Stimulated activated CD4-positive, alpha-beta T cell treated with anti-CD3 and anti-CD28 coated beads, Interleukin-4, amount 100 ng/mL, for 24 hours (primary cell): ENCODE measurements around the gene ROS1.

ENCODE experiments used
- DNase-seq: peaks from one replicate; pipeline ENCODE4 v3.0.0-alpha.2; 2020

The ROS1 gene

DNA sequence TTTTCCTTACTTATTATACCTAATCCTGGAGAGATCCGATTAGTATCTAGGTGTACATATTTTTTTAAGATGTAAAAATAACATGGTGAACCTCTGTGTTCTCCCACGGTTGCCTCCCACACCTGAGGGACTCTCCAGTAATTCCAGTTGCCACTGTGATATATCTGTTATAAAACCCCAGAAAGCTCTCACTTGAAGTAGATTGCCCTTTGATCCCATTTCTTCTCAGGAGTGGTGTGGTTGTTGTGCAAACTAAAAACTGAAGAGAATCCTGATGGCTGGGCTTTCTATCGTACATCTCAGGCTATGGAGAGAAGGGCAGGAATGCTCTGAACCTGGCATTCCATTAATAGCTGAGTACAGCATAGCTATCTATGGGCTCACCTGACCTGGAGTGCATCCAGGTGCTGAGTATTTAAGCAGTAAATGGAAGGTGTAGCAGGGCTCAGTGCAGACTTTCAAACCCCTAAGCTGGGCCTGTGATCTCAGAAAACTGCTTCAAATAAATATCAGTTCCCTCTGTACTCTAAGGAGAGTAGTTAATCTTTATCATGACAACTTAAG lies 119.4 kb downstream of the ROS1 start:
- DNase-seq: no peak

DNA sequence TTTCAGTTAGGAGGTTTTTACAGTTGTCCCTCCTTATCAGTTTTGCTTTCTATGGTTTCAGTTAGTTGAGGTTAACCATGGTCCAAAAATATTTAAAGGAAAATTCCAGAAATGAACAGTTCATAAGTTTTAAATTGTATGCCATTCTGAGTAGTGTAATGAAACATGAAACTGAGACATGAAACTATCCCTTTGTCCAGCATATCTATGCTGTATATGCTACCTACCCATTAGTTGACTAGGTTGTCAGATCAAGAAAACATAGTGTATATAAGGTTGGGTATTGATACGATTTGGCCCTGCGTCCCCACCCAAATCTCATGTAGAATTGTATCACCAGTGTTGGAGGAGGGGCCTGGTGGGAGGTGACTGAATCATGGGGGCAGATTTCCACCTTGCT lies 121.3 kb downstream of the ROS1 start:
- DNase-seq: no peak

DNA sequence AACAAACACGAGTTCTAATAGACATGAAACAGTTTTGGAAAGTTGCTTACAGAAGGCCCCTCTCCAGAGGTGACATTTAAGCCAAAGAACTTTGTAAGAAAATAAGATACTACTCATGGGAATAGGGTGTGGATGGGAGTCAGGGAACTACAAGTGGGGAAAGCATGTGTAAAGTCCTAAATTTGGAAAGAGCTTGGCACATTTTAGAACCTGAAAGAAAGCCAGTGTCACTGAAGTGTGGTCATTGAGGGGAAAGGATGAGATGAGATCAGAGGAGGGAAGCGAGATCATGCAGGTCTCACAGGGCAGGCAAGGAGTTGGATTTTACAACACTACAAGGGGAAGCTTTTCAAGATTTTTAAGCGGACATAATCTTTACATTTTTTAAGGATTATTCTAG lies 122.4 kb downstream of the ROS1 start:
- DNase-seq: no peak

DNA sequence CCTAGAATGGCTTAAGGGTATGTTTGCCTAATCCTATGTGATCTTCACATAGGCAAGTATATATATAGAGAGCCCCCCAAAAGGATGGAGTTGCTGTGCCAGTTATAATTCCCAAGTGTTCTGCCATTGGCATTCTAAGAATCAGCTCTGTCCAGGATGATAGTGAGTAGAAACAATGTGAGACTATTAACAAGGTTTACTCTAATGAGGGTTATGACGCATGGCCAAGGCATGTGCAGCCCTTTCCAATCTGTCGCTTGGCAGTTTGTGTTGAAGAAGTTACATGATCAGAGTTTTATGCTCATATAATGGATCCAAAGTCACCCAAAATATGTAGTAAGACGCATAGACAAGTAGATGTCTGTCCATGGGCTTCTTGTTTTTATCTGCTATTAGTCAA lies 126.8 kb downstream of the ROS1 start:
- DNase-seq: no peak

DNA sequence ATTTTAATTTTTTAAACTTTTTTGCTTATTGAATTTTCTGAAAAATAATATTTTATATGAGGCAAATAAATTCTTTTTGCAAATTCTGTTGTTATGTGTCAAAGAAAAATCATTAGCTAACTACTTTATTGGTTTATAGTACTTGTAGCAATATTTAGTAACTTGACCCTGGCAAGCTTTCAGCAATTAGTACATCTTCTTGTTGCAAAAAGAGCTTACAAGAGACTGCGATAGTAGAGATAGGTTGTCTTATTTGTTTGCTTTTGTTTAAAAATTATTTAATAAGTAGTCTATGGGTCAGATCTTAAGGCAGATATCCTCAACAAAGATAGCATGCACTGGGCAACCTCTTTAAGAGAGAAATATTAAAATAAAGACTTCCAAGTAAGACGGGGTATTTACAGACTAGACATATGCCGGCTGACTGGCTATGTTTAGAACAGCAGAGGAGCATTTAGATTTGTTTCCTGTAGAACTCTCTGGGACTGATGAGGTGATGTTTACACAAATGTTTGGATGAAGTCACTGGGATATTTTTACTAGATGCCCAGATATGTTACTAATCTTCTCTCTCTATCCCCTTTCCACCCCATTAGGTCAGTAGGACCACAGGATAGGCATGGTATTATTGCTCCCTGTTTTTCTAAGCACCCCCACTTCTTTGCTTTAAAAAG lies 135.4 kb downstream of the ROS1 start:
- no peak for DNase-seq

DNA sequence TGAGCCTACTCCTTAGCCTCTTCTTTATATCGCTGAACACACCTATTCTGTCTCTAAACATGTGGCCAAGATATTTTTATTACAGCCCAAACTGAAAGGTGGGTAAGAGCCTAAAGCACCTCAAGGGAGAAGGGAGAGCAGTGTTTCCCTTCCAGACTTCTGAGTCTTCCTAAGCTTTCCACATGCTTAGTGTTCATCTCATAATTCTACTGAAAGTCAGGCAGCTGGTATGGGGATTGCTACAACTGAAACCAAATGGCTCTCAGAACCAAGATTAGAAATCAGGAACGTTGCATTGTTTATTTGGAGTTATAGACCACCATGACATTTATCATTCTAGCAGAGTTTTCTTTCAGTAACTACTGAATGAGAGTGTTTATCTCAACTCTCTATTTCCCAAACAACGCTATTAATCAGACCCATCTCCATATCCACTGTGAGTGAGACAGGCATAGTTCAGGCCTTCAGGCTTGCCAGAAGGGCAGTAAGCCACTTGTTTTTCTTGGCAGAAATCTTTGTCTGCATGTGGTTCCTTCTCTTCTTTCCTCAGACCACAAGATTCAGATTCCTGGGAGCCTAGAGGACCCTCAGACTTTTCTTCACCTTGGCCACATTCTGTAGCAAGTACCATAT lies 137.5 kb downstream of the ROS1 start:
- DNase-seq: no peak

DNA sequence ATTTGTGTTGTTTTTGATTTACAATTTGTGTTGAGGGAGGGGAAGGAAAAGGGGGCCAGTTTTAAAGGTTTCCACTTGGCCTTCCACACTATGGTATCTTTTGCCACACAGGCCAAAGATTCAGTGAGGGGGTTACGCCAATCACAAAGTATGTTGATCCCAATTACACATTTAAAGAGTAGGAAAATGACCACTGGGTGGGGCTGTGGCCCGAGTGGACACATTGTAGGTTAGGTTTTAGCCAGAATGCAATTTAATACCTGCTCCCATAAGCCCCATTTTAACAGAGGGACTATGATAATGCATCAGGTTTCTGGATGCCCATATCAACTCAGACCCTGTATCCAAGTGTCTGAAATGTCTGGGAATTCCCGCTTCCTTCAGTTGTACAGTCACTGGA lies 144.8 kb downstream of the ROS1 start:
- DNase-seq: no peak

DNA sequence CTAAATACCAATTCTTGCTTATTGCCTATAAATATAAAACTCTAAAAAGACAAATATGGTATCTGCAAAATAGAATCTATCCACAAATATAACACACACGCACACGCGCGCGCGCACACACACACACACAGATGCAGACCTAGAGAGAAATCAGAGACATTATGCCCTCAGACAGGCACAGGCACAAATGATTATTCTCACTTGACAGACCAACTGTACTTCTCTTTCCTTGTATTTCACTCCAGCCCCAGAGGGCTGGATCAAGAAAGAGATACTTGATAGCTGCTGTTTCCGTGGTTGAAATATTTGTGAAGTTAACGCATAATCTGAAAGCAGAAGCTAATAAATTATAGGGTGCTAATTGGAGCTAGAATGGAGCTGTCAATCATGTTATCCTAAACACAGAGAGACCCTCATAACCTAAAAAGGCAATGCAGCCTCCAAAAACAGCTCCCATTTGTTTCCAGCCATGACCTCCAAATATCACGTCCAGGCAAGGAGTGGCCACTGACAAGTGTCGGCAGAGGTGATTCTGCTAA lies 148.9 kb downstream of the ROS1 start:
- DNase-seq: no peak

DNA sequence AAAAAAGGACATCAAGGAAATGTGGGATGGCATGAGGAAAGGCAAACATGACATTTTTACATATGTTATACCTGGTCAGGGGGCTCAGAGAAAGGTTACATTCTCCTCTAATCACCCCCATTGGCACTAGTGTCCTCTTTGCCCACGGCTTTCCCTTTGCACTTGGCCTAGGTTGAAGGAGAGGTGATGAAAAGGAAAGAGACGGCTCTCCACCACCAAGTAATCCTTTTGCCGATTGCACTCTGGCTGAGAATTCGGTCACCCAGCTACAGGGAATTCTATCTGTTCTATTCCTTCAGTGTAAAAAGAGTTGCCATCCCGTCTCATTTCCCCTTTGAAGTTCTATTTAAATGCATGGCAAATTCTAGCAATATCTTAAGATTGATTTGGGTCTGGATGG lies 150.0 kb downstream of the ROS1 start:
- no peak for DNase-seq

DNA sequence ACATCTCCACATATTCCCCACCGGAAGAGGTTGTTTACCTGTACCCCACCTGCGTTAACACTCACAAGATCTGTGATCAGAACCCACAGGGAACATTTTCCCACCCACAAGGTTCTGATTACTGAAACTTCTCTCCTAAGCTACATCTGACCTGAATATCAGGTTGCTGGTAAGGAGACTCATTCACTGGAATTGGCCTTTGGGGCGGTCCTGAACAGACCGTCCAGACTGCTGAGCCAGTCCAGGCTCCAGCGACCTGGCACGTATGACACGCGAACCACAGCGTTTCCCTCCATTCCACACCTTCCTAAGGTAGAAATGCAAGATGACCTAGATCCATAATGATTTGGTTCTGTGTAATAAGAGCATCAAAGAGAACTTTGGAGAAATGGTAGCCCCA lies 150.5 kb downstream of the ROS1 start:
- DNase-seq: no peak

DNA sequence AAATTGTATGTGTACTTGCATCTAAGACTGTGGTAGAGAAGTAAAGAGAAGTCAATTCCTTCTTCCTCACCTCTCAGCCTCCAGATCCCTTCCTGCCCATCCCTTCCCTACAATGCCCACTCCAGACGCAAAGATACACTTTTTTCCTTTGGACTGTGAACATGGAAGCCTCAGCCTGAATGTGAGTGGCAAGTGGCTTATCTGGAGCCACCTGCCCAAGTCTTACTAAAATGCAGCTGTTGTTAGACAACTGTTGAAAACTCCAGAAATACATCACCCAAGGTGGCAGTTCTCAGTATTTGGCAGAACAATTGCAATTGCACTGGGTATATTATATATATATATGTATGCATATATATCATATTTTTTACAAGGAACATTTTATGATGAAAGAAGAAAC lies 152.9 kb downstream of the ROS1 start:
- no peak for DNase-seq

DNA sequence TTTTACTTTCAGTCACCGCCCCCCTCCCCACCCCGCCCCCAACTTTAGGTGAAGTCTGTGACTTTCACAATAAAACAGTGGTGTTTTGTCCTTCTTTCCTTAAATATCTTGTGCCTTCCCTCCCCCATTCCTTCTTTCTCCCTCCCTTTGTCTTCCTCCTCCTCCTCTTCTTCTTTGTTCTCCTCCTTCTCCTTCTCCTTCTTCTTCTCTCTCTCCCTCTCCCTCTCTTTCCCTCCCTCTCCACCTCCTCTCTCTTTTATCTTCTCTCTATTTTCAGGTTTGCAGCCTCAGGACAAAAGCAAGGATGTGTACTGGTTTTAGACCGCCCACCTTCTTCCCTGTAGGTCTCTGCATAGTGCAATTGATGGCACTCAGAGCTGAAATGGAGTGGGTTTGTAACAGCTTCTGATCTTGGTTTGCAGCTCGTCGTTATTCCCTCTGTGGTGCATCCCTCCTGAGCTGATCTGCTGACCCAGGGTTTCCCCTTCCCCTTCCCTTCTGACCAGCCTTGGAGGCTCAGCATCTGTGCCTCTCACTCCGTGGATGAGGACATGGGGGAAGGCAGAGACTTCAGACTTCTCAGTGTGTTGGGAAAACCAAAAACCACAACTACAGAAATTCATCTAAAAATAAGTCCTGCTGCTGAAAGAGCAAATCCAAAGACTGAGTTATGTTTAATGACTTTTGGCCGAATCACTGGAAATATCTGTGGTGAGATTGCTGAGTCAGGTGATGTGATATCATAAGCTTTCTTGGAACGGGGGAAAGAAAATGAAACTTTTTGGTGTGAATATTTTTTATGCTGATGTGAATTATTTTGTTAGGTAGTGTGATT lies 153.5 kb downstream of the ROS1 start:
- DNase-seq: no peak

DNA sequence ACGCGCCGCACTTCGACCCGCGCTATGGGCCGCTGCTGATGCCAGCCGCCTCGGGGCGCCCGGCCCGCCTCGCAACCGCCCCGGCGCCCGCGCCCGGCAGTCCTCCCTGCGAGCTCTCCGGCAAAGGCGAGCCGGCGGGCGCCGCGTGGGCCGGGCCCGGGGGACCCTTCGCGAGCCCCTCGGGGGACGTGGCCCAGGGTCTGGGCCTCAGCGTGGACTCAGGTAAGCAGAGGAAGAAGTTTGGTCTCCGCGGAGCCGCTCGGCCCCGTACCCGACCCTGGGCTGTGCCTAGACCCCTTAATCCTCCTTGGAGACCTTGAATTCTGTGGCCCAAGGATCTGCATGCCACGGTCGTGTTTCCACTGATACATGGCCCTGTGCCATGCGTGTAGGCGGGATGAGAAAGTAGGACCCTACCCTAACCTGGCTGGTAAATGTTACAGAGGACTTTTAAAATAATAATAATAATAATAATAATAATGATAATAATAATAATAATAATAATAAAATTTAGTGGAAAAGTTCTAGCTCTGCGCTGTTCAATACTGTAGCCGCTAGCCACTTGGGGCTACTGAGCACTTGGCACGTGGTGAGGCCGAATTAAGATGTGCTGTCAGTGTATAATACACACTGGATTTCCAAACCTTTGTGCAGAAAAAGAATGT lies 154.8 kb downstream of the ROS1 start:
- no peak for DNase-seq

DNA sequence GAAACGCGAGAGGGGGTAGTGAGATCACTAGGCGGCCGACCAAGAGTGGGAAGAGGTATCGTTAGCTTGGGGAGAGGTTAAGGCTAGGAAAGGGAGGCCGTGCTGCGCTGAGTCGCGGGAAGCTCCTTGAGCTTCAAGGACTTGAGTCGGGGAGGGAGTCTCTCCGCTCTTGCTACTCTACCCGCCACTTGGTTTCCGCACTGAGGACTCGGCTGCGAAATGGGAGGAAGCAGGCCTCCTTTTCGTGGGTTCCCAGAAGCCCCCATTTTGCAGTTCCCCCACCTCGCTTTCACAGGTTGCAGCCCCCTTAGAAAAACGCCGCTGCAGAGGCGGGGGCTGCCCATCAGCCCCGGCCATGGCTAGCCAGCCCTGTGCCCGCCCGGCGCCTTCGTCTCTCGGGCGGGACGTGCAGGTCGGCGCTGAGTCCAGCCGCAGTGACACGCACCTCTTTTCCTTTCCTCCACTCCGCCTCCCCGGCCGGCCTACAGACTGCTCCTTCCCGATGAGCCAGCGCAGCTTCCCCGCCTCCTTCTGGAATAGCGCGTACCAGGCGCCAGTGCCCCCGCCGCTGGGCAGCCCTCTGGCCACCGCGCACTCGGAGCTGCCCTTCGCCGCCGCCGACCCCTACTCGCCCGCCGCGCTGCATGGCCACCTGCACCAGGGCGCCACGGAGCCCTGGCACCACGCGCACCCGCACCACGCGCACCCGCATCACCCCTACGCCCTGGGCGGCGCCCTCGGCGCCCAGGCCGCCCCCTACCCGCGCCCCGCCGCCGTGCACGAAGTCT lies 155.5 kb downstream of the ROS1 start:
- no peak for DNase-seq

DNA sequence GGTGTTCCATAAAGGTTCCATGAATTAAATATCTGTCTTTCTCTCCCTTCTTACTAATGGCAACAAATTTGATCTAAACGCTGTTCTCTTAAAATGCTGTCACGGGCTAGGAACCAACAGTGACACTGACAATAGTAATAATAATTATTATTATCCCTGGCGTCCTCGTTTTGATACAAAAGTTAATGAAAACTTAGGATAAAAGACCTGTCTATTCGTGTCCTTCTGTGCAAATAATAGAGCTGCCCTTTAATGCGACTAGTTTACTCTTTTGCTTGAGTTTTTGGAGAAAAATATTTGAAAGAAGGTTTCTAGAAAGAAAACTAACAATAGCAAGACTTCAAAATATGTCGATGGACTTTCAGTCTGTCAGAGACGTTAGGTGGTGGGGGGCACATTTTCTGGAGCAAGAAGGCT lies 156.1 kb downstream of the ROS1 start:
- DNase-seq: no peak

DNA sequence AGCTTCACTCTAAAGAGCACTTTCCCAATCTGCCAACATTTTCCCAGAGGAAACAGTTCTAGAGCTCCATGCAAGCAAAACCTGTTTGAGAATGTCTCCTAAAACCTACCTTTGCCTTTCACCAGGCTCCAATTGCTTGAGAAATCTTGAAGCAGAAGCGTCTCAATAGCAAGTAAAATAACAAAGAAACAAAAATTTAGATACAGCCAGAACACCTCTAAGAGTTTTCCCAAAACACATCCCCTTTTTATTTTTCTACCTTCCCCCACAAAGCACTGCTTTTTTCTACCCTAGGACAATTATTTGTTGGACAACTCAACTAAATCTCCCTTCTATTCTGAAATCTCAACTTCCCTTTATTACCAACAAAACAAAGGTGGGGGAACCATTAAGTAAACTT lies 156.8 kb downstream of the ROS1 start:
- DNase-seq: no peak

DNA sequence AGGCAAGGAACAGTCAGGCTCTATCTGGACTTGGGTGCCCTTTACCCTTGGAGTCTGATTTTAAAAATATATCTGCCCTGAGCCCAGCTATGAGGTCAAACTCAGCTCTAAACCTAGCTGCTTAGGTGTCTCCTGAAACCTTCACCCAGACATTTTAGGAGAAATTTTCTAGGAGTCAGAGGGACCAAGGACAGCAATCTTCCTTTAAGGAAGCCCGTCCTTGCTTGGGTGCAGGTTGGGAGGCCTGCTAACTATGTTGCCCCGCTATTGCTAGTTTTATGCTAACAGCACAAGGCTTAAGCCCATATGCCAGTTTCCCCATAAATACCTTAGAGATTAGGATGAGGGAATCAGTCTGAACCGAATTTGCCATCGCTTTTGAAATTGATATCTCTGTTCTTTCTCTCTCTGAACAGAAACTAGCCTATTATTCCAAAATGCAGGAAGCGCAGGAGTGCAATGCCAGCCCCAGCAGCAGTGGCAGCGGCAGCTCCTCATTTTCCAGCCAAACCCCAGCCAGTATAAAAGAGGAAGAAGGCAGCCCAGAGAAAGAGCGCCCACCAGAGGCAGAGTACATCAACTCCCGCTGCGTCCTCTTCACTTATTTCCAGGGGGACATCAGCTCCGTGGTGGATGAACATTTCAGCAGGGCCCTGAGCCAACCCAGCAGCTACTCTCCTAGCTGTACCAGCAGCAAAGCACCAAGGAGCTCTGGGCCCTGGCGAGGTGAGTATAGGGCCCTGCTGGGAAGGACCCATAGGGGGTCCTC lies 157.8 kb downstream of the ROS1 start:
- no peak for DNase-seq

DNA sequence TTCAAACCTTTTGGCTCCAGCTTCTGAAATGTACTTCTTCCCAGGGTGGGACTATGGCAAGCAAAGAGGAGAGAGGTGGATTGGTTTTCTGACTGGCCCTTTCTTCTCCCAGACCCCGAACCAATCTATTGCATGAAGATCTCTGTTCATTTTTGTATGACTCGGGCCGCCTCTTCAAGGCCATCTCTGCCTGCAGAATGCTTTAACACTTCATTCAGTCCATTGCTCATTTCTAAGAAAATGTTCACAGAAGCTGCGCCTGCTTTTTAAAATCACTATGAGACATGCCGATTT lies 158.7 kb downstream of the ROS1 start:
- no peak for DNase-seq

DNA sequence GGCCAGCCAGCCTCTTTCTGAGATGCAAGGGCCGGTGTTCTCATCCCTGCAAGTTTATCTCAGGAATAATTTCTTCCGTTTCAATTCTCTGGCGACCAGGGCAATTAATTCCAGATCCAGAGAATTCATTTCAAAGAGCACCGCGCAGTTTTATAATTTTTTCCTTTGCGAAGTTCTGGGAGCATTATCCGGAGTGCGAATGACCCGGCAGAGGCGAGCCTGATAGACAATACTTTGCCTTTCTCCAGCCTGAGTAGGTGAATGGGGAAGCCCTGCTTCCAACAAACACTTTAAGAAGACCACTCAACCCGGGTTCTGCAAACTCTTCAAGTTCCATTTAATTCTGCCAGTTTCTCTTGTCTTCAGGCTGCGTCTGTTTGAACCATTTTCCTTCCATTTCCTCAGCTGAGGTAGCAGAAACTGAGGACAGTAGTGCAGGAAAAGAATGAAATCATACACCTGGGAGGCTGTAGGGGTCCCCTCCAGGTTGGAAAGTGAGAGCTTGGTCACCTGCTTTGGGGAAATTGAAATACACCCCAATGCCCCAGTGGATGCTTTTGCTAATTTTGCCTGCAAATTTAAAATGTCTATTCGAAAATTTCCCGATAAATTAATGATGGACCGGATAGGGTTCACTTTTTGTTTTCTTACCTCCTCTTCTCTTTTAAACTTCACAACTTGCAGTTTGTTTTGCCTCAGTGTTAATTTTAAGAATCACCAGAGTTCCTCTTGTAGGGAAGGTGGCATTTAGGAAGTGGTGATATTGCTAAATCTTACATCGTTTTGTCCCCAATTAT lies 159.3 kb downstream of the ROS1 start:
- DNase-seq: no peak

DNA sequence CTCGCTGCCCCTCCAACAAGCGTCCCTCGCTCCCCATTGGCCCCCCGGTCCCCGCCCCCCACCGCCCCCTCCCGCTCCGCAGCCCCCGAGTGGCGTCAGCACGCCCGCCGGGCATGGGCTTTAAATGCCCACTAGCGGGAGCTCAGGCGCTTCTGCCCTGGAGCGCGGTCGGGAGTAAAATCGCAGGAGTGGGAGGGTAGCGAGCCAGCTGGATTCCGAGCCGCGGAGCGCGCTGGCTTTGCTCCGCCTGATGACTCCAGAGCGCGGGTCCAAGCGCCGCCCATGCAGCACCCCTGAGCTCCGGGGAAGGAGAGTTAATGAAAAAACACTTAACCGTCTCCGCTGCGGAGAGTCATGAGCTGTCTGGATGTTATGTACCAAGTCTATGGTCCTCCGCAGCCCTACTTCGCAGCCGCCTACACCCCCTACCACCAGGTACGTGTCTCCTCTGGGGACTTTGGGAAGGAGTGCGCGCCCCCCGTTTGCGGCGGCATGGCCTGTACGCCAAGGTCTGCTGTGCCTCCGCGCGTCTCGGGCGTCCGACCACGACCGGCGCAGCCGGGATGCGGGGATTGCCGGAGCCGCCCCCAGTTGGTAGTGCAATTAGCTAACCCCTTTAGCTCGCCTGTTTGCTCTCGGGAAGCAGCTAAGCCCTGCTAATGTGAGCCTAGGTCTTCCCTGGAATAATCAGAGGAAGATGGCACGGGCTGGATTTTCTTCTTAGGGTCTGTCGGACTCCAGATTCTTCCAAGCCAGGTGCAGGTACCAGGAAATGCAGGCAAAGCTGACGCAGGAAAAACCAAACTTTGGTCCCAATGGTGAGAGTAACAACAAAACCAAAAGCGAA lies 160.1 kb downstream of the ROS1 start, which contains the start of gene VGLL2:
Gene VGLL2 (plus strand): TSS at position 149 of the 847 bp plus-strand sequence. CDS start 206 bp downstream, at position 355.
- no peak for DNase-seq
